ENCODE results near the gene P2RX5.

DNA sequence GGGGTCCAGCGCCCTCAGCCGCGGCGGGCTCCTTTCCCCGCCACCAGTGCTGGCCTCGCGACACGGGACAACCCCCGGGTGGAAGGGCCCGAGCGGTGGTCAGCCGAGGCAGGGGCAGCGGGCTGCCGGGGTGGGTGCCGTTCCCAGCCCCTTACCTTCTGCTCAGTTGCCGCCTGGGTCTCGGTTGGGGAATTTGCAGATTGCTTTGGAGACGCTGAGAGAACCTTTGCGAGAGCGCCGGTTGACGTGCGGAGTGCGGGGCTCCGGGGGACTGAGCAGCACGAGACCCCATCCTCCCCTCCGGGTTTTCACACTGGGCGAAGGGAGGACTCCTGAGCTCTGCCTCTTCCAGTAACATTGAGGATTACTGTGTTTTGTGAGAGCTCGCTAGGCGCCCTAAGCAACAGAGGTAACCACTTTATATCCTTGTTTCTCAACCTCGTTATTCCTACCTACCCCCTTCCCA lies 59.0 kb downstream of the P2RX5 start:
- TF ChIP-seq POLR2AphosphoS5 (IDR thresholded peaks at IDR 0.05) (no peak), POLR2A (IDR thresholded peaks at IDR 0.05) (no peak)
- TF ChIP-seq, protein P1, sequence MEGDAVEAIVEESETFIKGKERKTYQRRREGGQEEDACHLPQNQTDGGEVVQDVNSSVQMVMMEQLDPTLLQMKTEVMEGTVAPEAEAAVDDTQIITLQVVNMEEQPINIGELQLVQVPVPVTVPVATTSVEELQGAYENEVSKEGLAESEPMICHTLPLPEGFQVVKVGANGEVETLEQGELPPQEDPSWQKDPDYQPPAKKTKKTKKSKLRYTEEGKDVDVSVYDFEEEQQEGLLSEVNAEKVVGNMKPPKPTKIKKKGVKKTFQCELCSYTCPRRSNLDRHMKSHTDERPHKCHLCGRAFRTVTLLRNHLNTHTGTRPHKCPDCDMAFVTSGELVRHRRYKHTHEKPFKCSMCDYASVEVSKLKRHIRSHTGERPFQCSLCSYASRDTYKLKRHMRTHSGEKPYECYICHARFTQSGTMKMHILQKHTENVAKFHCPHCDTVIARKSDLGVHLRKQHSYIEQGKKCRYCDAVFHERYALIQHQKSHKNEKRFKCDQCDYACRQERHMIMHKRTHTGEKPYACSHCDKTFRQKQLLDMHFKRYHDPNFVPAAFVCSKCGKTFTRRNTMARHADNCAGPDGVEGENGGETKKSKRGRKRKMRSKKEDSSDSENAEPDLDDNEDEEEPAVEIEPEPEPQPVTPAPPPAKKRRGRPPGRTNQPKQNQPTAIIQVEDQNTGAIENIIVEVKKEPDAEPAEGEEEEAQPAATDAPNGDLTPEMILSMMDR (IDR thresholded peaks at IDR 0.05): no peak

Data from suprapubic skin (tissue), 4 donors.